Measurements from ENCODE around the gene FBXO4.

Gene FBXO4

GRCh38 chr5:41883243-41883642 is 41.8 kb upstream of the FBXO4 start:
- in situ Hi-C loops (cut with MboI; ENCODE audit: low sequenced_read_pairs, unreplicated experiment) = no loop called here
- no peak for DNase-seq (ENCODE audit: low spot score)
- TF ChIP-seq, protein P1, sequence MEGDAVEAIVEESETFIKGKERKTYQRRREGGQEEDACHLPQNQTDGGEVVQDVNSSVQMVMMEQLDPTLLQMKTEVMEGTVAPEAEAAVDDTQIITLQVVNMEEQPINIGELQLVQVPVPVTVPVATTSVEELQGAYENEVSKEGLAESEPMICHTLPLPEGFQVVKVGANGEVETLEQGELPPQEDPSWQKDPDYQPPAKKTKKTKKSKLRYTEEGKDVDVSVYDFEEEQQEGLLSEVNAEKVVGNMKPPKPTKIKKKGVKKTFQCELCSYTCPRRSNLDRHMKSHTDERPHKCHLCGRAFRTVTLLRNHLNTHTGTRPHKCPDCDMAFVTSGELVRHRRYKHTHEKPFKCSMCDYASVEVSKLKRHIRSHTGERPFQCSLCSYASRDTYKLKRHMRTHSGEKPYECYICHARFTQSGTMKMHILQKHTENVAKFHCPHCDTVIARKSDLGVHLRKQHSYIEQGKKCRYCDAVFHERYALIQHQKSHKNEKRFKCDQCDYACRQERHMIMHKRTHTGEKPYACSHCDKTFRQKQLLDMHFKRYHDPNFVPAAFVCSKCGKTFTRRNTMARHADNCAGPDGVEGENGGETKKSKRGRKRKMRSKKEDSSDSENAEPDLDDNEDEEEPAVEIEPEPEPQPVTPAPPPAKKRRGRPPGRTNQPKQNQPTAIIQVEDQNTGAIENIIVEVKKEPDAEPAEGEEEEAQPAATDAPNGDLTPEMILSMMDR (IDR thresholded peaks at IDR 0.05; ENCODE audit: borderline replicate concordance, control extremely low read depth, extremely low read depth, insufficient read depth, missing control alignments) = no peak

DNA sequence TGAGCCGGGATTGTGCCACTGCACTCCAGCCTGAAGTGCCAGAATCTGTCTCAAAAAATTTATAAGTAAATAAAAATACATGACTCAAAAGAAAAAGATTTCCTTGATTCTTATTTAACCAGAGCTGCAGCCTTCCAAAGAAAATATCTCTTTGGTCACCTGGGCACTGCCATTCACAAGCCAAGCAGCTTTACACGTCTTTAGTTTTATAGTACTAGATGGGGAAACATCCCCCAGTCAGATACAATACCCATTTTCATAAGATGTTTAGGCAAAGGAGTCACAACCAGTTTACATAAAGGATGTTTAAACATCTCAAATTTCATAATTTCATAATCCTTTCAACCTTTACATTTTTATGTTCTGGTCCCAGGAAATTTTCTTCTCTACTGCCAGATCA is 41.1 kb upstream of the FBXO4 start:
- in situ Hi-C loops (cut with MboI; ENCODE audit: low sequenced_read_pairs, unreplicated experiment) = no loop called here
- TF ChIP-seq, protein P1 (IDR thresholded peaks at IDR 0.05; ENCODE audit: borderline replicate concordance, control extremely low read depth, extremely low read depth, insufficient read depth, missing control alignments) = no peak
- no peak for DNase-seq (ENCODE audit: low spot score)

DNA sequence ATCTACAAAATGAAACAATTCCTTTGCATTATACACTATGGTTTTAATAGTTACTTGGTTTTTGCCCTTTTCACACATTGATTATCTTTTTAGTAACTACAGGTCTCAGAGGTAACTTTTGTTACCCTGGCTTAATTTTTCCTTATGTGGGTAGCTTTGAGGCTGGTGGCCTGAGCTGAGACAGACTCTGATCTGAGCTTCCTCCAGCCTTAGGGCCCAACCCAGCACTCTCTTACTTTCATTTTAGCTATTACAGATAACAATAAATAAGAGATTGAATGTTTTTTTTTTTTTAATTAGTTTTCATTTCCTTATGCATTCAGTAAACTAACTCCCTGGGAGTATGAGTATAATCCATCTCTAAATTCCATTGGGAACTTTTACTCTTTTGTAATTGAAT is 39.8 kb upstream of the FBXO4 start:
- no peak for DNase-seq (ENCODE audit: low spot score)
- in situ Hi-C loops (cut with MboI; ENCODE audit: low sequenced_read_pairs, unreplicated experiment) = no loop called here
- TF ChIP-seq, protein P1 (IDR thresholded peaks at IDR 0.05; ENCODE audit: borderline replicate concordance, control extremely low read depth, extremely low read depth, insufficient read depth, missing control alignments) = no peak

DNA sequence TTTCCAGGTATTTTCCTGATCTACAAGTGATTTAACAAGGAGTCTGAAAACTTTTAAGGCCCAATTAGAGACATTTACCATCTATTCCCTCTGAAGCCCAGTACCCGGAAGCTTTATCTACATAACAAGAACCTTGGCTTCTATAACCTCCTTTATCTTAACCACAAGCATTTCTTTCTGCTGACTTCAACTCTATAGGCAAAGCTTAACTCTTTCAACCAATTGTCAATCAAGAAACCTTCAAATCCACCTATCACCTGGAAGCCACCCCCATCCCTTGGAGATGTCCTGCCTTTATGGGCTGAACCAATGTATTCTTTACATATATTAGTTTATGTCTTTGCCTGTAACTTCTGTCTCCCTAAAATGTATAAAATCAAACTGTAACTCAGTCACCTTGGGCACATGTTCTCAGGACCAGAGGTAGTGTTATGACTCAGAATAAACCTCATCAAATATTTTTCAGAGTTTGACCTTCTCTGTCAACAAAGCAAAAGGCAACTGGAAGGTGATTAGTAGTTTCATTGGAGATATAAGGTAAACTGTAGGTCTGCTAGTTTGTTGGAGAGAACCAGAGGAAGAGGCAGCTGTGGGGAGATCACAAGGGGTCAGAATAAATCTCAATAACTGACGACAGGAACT is 33.9 kb upstream of the FBXO4 start:
- no peak for DNase-seq (ENCODE audit: low spot score)
- in situ Hi-C loops (cut with MboI; ENCODE audit: low sequenced_read_pairs, unreplicated experiment) = no loop called here
- TF ChIP-seq, protein P1 (IDR thresholded peaks at IDR 0.05; ENCODE audit: borderline replicate concordance, control extremely low read depth, extremely low read depth, insufficient read depth, missing control alignments) = no peak

DNA sequence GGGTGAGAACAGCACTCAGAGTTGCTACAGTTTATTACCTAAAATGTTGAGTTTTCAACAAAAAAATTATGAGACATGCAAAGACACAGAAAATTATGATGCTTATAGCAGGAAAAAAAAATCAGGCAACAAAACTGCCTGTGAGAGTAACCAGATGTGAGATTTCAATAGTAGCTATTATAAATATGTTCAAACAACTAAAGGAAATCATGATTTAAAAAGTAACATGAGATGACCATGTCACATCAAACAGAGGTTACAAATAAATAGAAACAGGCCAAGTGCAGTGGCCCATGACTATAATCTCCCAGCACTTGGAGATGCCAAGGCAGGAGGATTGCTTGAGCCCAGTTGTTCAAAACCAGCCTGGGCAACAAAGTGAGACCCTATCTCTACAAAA is 33.0 kb upstream of the FBXO4 start:
- in situ Hi-C loops (cut with MboI; ENCODE audit: low sequenced_read_pairs, unreplicated experiment) = no loop called here
- TF ChIP-seq, protein P1 (IDR thresholded peaks at IDR 0.05; ENCODE audit: borderline replicate concordance, control extremely low read depth, extremely low read depth, insufficient read depth, missing control alignments) = no peak
- DNase-seq (ENCODE audit: low spot score) = no peak

GRCh38 chr5:41893074-41893851 is 31.8 kb upstream of the FBXO4 start:
- TF ChIP-seq, protein P1 (IDR thresholded peaks at IDR 0.05; ENCODE audit: borderline replicate concordance, control extremely low read depth, extremely low read depth, insufficient read depth, missing control alignments) = no peak
- in situ Hi-C loops (cut with MboI; ENCODE audit: low sequenced_read_pairs, unreplicated experiment) = no loop called here
- no peak for DNase-seq (ENCODE audit: low spot score)

Data from GM13976 (cell line).